GM12874 (cell line): ENCODE measurements around the gene LRMDA.

ENCODE experiments used
- CTCF ChIP-seq: IDR thresholded peaks from 2 replicates; pipeline ENCODE4 v1.5.1; 2011; ENCODE audit warnings: low read depth, mild to moderate bottlenecking, control low read depth, low read length, moderate library complexity; ENCODE audit not compliant: insufficient read depth

The LRMDA gene

DNA sequence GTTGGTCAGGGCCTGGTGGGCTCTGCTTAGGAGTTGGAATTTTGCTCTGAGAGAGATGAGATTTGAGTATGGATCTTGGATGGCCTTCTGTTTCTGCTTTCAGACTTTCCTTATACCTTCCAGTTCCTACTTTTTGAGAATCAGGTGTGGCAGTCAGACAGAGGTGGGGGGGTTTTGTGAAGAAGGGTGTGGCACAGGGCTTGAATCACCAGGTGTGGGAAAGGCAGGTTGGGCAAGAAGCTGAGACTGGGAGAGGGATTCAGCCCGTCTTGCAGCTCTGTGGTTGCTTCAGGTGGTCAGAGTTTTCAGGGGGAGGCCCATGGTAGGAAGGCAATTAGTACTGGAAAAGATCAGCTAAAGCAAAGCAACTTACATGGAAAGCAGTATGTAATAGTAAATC, 340.2 kb downstream of the LRMDA start:
- TF ChIP-seq CTCF = no peak

DNA sequence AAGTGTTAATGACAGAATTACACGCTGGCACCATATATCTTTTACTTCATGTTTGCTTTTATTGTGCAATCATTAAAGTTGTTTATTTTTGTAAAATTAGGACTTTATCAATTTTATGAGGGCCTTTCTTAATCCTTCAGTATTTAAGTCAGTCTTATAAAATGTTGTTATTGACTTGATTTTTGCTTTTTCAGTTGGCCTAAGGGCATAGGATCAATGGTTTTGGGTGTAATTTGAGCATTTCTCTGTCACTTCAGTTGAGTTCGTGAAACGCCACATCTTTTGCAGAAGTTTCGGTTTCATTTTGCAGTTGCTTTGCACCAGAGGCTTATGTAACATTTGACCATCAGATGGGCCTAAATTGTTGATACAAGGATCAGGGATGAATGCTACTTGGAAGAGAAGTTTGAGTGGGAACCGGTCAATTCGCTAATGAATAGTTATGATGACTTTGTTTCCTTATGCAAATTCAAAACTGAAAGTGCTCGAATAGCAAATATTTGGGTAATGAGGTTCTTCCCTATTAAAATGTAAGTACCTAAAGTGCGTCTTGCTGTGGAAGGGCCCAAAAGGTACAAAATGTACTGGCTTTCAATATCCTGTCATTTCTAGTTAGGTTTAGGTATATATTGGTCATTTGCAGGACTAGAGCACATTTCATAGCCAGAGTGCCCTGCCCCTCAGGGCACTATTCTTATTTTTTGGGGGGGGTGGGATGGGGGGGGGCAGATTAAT, 340.9 kb downstream of the LRMDA start:
- no peak for TF ChIP-seq CTCF

- no peak for TF ChIP-seq CTCF
Observed at GRCh38 chr10:75773231-75773780, 341.9 kb downstream of the LRMDA start.

DNA sequence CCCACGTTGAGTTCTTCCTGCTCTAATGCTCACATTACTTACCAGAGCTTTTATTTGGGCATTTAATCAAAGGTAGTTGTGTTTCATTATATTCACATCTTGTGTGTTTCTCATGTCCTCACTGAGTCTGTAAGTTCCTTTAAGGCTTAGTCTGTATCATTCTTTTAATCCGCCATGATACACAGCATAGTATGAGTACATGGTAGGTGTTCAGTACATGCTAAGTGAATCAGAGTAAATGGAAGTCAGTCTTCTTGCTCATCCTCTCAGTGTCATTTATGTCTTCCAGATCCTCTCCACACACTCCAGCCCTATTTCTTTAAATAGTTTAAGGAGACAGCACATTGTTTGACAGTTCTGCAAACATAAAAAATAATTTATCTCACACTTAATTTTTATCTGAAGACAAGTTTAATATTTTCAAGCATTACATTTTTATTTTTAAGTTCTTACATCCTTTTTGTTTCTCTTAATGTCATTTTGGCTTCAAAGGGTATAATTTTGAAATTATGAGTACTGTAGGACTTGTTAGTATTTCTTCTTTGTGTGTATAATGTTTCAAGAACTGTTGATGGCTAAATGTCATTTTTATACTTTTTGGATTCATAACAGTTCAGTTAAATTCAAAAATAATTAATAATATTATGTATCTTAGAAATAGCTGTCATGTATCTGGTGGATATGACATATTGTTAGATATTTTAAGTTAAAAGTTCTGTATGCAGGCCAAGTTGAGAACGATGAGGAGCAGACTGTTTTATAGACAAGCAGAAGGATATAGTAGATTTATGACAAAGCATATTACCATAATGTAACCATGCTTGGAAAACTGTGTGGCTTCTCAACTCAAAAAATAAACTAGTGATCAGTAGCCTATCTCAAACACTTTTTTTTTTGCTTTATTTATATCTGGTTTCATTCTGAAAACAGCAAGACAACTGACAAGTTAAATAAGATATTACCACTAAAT, 342.7 kb downstream of the LRMDA start:
- no peak for TF ChIP-seq CTCF

- no peak for TF ChIP-seq CTCF
Observed at GRCh38 chr10:75774783-75775490, 343.5 kb downstream of the LRMDA start.

DNA sequence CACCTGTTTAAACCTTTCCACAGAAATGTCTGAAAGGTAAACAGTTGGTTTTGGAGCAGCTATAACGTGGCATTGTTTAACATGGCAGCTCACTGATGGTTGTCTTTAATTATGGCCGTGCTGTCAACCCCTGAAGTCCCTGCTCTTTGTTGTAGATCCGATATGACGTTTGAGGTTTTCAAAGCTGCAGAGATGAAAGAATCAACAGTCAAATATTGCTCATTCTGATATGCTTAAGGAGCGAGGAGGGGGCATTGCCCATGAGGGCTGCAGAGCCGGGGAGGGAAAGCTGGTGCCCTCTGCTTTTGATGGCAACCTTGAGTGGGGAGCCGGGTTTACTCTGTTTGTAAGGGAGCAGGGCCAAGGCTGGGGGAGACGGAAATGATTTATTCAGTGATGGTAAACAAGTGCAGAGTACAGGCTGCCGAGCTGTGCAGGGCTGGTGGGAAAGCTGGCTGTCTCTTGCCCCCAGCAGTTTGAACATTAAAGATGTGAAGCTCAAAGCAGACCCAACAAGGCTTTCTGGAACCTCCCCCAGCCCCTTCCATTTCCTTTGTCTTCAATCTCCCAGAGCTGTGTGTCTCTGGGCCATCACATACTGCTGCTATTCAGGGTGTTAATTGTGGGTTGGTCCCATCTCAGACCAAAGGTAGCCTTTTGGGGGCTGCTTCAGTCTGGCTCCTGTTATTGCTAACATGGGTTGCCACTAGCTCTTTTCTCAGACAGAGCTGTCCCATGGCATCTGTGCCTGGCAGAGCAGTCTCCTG, 345.5 kb downstream of the LRMDA start:
- TF ChIP-seq CTCF = no peak
